WTC11 (cell line): ENCODE results near the gene EIF1AY. TPM values are rescaled to one million over a fixed set of nuclear protein-coding genes. Genes with fewer than 3 reads are reported as not detected.

ENCODE experiments used
- ATAC-seq: fragments of 200-7000 bp; cut with Tn5 transposase; 2 replicates; pipeline ENCODE4 v1.10.0; 2021; ENCODE audit warnings: mild to moderate bottlenecking, moderate library complexity
- CTCF ChIA-PET: fragments of 300-600 bp; sonication (Branson Sonifier 250); formaldehyde crosslinking; loops from one replicate; lab custom pipeline; 2021; ENCODE audit warnings: antibody characterized with exemption; lab: Charles Lee
- POLR2A ChIA-PET: fragments of 350-600 bp; sonication (Branson Sonifier 250); formaldehyde crosslinking; loops from one replicate; lab custom pipeline; 2021; ENCODE audit warnings: antibody characterized with exemption; lab: Charles Lee
- DNase-seq: peaks from one replicate; pipeline ENCODE4 v3.0.0; 2021; ENCODE audit warnings: low spot score
- H3K27ac Mint-ChIP-seq: 2 replicates; pipeline ENCODE4 v1.8.0; 2021; ENCODE audit warnings: mixed read lengths
- H3K27me3 Mint-ChIP-seq: 2 replicates; pipeline ENCODE4 v1.8.0; 2021; ENCODE audit warnings: low read depth, mild to moderate bottlenecking, moderate library complexity, mixed read lengths
- H3K36me3 Mint-ChIP-seq: 2 replicates; pipeline ENCODE4 v1.8.0; 2021; ENCODE audit warnings: mixed read lengths
- H3K4me1 Mint-ChIP-seq: 2 replicates; pipeline ENCODE4 v1.8.0; 2022; ENCODE audit warnings: mixed read lengths
- H3K4me3 Mint-ChIP-seq: 2 replicates; pipeline ENCODE4 v1.8.0; 2021; ENCODE audit warnings: mild to moderate bottlenecking, moderate library complexity, mixed read lengths
- H3K9me3 Mint-ChIP-seq: 2 replicates; pipeline ENCODE4 v1.8.0; 2021; ENCODE audit warnings: mixed read lengths
- AR ChIP-seq: fragments of 250-450 bp; sonication (Bioruptor Pico); IDR thresholded peaks from 2 replicates; pipeline ENCODE4 v1.9.0; 2021; ENCODE audit warnings: mild to moderate bottlenecking
- CREM ChIP-seq: sonication (generic); formaldehyde crosslinking; IDR thresholded peaks from 2 replicates; pipeline ENCODE4 v1.8.1; 2022; ENCODE audit warnings: mild to moderate bottlenecking, missing genetic modification reagents, moderate library complexity
- FOXJ3 ChIP-seq: sonication (generic); formaldehyde crosslinking; IDR thresholded peaks from 2 replicates; pipeline ENCODE4 v1.9.0; 2021; ENCODE audit warnings: missing genetic modification reagents, mild to moderate bottlenecking, borderline replicate concordance
- GABPB1 ChIP-seq: sonication (generic); formaldehyde crosslinking; IDR thresholded peaks from 2 replicates; pipeline ENCODE4 v1.8.1; 2023; ENCODE audit warnings: mild to moderate bottlenecking, missing genetic modification reagents
- PRRX2 ChIP-seq: fragments of 250-450 bp; sonication (Bioruptor Pico); IDR thresholded peaks from 2 replicates; pipeline ENCODE4 v1.8.0; 2021; ENCODE audit warnings: mild to moderate bottlenecking
- USF1 ChIP-seq: sonication (generic); formaldehyde crosslinking; IDR thresholded peaks from 2 replicates; pipeline ENCODE4 v1.8.0; 2022; ENCODE audit warnings: mild to moderate bottlenecking, missing genetic modification reagents
- ZBTB21 ChIP-seq: sonication (generic); formaldehyde crosslinking; IDR thresholded peaks from 2 replicates; pipeline ENCODE4 v1.8.1; 2023; ENCODE audit warnings: mild to moderate bottlenecking, missing genetic modification reagents, borderline replicate concordance
- ZNF121 ChIP-seq: sonication (generic); formaldehyde crosslinking; IDR thresholded peaks from 2 replicates; pipeline ENCODE4 v1.8.0; 2023; ENCODE audit warnings: missing genetic modification reagents
- ZNF423 ChIP-seq: fragments of 250-450 bp; sonication (Bioruptor Pico); IDR thresholded peaks from 2 replicates; pipeline ENCODE4 v2.1.2; 2022; ENCODE audit warnings: mild to moderate bottlenecking, moderate library complexity
- ZNF671 ChIP-seq: fragments of 250-450 bp; sonication (Bioruptor Pico); IDR thresholded peaks from 2 replicates; pipeline ENCODE4 v1.8.0; 2021; ENCODE audit warnings: mild to moderate bottlenecking
- total RNA-seq: library from RNA; stranded (reverse); gene quantifications from 3 replicates; pipeline ENCODE4 v1.2.3, GENCODE V29; 2021
- TF ChIP-seq, protein P1 (sequence below): sonication (generic); formaldehyde crosslinking; IDR thresholded peaks from 2 replicates; pipeline ENCODE4 v1.8.0; 2023; ENCODE audit warnings: missing genetic modification reagents
- TF ChIP-seq, protein P2 (sequence below): sonication (generic); formaldehyde crosslinking; IDR thresholded peaks from 2 replicates; pipeline ENCODE4 v1.8.1; 2022; ENCODE audit warnings: missing genetic modification reagents, borderline replicate concordance
- TF ChIP-seq, protein P3 (sequence below): sonication (generic); formaldehyde crosslinking; conservative IDR thresholded peaks from 2 replicates; pipeline ENCODE4 v1.8.1; 2022; ENCODE audit warnings: mild to moderate bottlenecking, missing genetic modification reagents
- TF ChIP-seq, protein P4 (sequence below): sonication (generic); formaldehyde crosslinking; IDR thresholded peaks from 2 replicates; pipeline ENCODE4 v1.8.1; 2023; ENCODE audit warnings: mild to moderate bottlenecking, missing genetic modification reagents, borderline replicate concordance
- TF ChIP-seq, protein P5 (sequence below): fragments of 250-450 bp; sonication (Bioruptor Pico); IDR thresholded peaks from 2 replicates; pipeline ENCODE4 v1.8.0; 2021; ENCODE audit warnings: mild to moderate bottlenecking

Gene EIF1AY
- total RNA-seq, 1 experiment from 2014 or later: 25.2 TPM

GRCh38 chrY:20571306-20571705, 4.3 kb upstream of the EIF1AY start (continued):
- TF ChIP-seq ZNF423 (CRISPR knock-in tag) (no peak), CREM (CRISPR knock-in tag) (no peak), AR (no peak), ZBTB21 (no peak)
- TF ChIP-seq, protein P1, sequence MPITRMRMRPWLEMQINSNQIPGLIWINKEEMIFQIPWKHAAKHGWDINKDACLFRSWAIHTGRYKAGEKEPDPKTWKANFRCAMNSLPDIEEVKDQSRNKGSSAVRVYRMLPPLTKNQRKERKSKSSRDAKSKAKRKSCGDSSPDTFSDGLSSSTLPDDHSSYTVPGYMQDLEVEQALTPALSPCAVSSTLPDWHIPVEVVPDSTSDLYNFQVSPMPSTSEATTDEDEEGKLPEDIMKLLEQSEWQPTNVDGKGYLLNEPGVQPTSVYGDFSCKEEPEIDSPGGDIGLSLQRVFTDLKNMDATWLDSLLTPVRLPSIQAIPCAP (CRISPR knock-in tag): no peak

DNA sequence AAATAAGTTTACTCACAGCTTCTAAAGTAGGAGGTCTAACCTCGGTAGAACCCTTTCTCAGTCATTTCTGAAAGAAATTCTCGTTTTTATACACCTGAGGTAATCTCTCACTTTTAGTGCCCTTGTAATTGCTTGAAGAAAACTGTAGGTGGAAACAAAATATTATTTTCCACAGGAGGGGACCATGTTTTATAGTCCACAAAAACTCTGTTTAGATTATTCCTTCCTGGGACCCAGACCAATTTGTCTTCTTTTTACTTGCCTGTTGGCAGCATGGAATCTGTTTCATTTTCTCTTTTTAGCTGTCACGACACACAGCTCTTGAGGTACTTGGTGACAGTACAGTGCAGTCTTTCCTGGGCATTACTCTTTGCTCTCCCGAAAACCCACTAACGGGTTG, 930 bp downstream of the EIF1AY start:
- ATAC-seq (no peak), DNase-seq (no peak)
- H3K4me1 Mint-ChIP-seq: 0 out of 2 replicates have a peak, but pooled peaks cover 2% of the 10 kb centered on the region
- peaks cover 8% of the 10 kb centered on the region for H3K9me3 Mint-ChIP-seq
- H3K27ac Mint-ChIP-seq: peak overlapping the region; percentile 85; the same call in 1 of the 2 replicates
- ChIA-PET CTCF (no interaction called here), POLR2A (no interaction called here)
- H3K27me3 Mint-ChIP-seq: peaks cover 2% of the 10 kb centered on the region; the same call in 1 of the 2 replicates
- H3K4me3 Mint-ChIP-seq: peak overlapping the region; percentile 85
- H3K36me3 Mint-ChIP-seq: peaks cover 5% of the 10 kb centered on the region; the same call in 1 of the 2 replicates
- TF ChIP-seq, protein P2, sequence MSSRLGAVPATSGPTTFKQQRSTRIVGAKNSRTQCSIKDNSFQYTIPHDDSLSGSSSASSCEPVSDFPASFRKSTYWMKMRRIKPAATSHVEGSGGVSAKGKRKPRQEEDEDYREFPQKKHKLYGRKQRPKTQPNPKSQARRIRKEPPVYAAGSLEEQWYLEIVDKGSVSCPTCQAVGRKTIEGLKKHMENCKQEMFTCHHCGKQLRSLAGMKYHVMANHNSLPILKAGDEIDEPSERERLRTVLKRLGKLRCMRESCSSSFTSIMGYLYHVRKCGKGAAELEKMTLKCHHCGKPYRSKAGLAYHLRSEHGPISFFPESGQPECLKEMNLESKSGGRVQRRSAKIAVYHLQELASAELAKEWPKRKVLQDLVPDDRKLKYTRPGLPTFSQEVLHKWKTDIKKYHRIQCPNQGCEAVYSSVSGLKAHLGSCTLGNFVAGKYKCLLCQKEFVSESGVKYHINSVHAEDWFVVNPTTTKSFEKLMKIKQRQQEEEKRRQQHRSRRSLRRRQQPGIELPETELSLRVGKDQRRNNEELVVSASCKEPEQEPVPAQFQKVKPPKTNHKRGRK (CRISPR knock-in tag): no peak
- TF ChIP-seq USF1 (CRISPR knock-in tag): no peak
- TF ChIP-seq, protein P3, sequence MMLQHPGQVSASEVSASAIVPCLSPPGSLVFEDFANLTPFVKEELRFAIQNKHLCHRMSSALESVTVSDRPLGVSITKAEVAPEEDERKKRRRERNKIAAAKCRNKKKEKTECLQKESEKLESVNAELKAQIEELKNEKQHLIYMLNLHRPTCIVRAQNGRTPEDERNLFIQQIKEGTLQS (CRISPR knock-in tag): no peak
- TF ChIP-seq ZNF671 (CRISPR knock-in tag): no peak
- TF ChIP-seq, protein P4, sequence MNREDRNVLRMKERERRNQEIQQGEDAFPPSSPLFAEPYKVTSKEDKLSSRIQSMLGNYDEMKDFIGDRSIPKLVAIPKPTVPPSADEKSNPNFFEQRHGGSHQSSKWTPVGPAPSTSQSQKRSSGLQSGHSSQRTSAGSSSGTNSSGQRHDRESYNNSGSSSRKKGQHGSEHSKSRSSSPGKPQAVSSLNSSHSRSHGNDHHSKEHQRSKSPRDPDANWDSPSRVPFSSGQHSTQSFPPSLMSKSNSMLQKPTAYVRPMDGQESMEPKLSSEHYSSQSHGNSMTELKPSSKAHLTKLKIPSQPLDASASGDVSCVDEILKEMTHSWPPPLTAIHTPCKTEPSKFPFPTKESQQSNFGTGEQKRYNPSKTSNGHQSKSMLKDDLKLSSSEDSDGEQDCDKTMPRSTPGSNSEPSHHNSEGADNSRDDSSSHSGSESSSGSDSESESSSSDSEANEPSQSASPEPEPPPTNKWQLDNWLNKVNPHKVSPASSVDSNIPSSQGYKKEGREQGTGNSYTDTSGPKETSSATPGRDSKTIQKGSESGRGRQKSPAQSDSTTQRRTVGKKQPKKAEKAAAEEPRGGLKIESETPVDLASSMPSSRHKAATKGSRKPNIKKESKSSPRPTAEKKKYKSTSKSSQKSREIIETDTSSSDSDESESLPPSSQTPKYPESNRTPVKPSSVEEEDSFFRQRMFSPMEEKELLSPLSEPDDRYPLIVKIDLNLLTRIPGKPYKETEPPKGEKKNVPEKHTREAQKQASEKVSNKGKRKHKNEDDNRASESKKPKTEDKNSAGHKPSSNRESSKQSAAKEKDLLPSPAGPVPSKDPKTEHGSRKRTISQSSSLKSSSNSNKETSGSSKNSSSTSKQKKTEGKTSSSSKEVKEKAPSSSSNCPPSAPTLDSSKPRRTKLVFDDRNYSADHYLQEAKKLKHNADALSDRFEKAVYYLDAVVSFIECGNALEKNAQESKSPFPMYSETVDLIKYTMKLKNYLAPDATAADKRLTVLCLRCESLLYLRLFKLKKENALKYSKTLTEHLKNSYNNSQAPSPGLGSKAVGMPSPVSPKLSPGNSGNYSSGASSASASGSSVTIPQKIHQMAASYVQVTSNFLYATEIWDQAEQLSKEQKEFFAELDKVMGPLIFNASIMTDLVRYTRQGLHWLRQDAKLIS: no peak
- no peak for TF ChIP-seq GABPB1 (CRISPR knock-in tag)
- TF ChIP-seq ZNF121: no peak
- TF ChIP-seq, protein P5, sequence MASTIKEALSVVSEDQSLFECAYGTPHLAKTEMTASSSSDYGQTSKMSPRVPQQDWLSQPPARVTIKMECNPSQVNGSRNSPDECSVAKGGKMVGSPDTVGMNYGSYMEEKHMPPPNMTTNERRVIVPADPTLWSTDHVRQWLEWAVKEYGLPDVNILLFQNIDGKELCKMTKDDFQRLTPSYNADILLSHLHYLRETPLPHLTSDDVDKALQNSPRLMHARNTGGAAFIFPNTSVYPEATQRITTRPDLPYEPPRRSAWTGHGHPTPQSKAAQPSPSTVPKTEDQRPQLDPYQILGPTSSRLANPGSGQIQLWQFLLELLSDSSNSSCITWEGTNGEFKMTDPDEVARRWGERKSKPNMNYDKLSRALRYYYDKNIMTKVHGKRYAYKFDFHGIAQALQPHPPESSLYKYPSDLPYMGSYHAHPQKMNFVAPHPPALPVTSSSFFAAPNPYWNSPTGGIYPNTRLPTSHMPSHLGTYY (CRISPR knock-in tag): no peak
- TF ChIP-seq PRRX2 (CRISPR knock-in tag): no peak
- no peak for TF ChIP-seq FOXJ3 (CRISPR knock-in tag)
